HEK293T (cell line): ENCODE data around the gene AQP6.

Experiments
- BHLHE40 ChIP-seq: fragments of 450-650 bp; IDR thresholded peaks from 2 replicates; pipeline ENCODE4 v1.6.1; 2016; ENCODE audit warnings: mild to moderate bottlenecking, moderate library complexity, borderline replicate concordance
- ELF4 ChIP-seq: fragments of 450-650 bp; IDR thresholded peaks from 2 replicates; pipeline ENCODE4 v1.6.1; 2017; ENCODE audit warnings: antibody characterized with exemption
- FOXA1 ChIP-seq: fragments of 450-650 bp; IDR thresholded peaks from 2 replicates; pipeline ENCODE4 v1.6.1; 2016; ENCODE audit warnings: mild to moderate bottlenecking
- FOXK2 ChIP-seq: fragments of 450-650 bp; IDR thresholded peaks from 2 replicates; pipeline ENCODE4 v1.6.1; 2016; ENCODE audit warnings: mild to moderate bottlenecking
- FOXM1 ChIP-seq: fragments of 450-650 bp; IDR thresholded peaks from 2 replicates; pipeline ENCODE4 v1.6.1; 2017; ENCODE audit warnings: mild to moderate bottlenecking, borderline replicate concordance
- L3MBTL2 ChIP-seq: fragments of 450-650 bp; conservative IDR thresholded peaks from 2 replicates; pipeline ENCODE4 v1.6.1; 2016; ENCODE audit warnings: mild to moderate bottlenecking
- NFRKB ChIP-seq: fragments of 450-650 bp; IDR thresholded peaks from 2 replicates; pipeline ENCODE4 v1.6.1; 2016; ENCODE audit warnings: mild to moderate bottlenecking, moderate library complexity
- SP1 ChIP-seq: fragments of 450-650 bp; IDR thresholded peaks from 2 replicates; pipeline ENCODE4 v1.6.1; 2017
- SUZ12 ChIP-seq: fragments of 450-650 bp; IDR thresholded peaks from 2 replicates; pipeline ENCODE4 v1.6.1; 2016; ENCODE audit warnings: mild to moderate bottlenecking
- ZNF384 ChIP-seq: fragments of 450-650 bp; IDR thresholded peaks from 2 replicates; pipeline ENCODE4 v1.6.1; 2016
- TF ChIP-seq, protein P1 (sequence below): fragments of 450-650 bp; IDR thresholded peaks from 2 replicates; pipeline ENCODE4 v1.6.1; 2016

GRCh38 chr12:49956663-49957569 is 15.8 kb upstream of the AQP6 start:
- TF ChIP-seq L3MBTL2 (no peak), FOXM1 (no peak), SP1 (no peak), ELF4 (no peak), SUZ12 (no peak), FOXA1 (no peak), ZNF384 (no peak), BHLHE40 (no peak), NFRKB (no peak), FOXK2 (no peak)
- TF ChIP-seq, protein P1, sequence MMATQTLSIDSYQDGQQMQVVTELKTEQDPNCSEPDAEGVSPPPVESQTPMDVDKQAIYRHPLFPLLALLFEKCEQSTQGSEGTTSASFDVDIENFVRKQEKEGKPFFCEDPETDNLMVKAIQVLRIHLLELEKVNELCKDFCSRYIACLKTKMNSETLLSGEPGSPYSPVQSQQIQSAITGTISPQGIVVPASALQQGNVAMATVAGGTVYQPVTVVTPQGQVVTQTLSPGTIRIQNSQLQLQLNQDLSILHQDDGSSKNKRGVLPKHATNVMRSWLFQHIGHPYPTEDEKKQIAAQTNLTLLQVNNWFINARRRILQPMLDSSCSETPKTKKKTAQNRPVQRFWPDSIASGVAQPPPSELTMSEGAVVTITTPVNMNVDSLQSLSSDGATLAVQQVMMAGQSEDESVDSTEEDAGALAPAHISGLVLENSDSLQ: no peak
